Stimulated activated CD4-positive, alpha-beta T cell treated with anti-CD3 and anti-CD28 coated beads, Interleukin-15, amount 100 ng/mL, for 1 hour (primary cell): ENCODE data around the gene WNK4.

Experiments used
- DNase-seq, 2 donors: peaks; one replicate each; pipeline ENCODE4 v3.0.0-alpha.2; 2020; ENCODE audit warnings: low read depth in 1 of 2, low spot score in 1 of 2

Gene WNK4

DNA sequence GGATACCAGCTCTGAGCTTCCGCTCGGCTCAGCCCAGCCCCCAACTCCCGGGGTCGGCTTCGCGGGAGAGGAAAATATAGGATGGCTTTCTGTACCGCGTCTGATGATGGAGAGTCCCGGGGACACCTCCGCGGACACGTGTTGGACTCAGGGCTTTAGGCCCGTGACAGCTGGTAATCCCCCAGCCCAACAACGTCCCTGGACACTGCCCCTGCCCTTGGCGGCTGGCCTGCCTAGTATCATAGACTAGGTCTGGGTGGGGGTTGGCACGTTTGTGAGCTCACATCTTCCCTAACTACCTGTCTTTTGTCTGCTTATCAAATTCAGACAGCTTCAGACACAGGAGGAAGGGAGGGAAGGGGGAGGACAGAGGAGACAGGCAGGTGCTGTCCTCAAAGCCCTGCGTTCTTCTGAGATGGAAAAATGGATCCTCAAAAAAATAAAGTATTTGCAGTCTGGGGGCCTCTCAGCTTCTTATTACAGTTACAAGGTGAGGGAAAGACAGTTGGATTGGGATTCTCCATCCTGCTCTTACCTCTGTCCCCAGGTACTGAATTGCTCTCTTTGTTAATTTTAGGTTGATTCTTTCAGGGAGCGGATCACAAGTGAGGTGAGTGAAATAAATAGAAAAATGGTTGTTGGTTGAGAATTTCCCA lies 53.5 kb downstream of the WNK4 start:
- DNase-seq = no peak

DNA sequence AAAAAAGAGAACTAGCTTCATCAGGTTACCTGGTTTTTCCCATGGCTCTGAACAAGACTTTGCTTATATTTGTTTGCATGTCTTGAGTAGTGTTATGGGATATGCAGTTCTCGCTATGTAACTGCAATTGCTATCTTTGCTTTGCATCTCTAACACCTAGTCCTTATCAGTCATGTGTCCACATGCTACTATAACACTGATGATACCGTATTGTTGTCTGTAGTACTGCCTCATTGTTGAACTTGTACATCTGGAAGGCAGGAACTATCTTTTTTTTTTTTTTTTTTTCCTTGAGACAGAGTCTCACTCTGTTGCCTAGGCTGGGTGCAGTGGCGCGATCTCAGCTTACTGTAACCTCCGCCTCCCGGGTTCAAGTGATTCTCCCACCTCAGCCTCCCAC lies 55.3 kb downstream of the WNK4 start:
- DNase-seq = no peak

DNA sequence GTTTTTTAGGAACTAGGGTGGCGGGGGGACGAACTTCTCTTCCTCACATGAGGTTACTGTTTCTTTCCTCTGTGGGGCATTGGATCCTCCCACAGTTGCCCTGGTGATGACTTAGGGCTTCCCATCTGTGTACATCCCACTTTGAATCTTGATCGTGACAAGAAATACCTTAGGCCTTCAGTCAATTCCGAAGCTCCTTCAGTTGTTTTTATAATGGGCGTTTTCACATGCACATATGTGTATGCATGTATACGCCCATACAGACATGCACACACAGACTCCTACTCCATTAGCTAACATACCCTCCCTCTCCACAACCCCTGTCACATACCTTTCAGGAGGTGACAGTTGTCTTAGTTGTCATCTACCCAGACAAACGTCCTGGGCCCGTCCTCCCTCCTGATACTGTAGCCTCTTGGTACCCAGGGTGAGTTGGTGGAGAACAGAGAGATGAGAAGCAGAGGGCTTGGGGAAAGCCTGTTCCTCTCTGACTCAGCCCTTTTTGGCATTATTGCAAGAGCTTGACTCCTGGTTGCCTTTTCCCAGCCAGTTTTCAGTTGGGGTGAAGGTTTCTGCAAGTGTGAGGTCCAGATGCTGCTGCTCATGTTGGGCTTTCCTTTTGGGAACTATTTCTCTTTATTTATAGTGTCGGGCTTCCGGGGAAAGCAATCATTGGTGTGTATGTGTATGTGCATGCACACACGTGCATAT lies 61.7 kb downstream of the WNK4 start:
- DNase-seq = no peak

DNA sequence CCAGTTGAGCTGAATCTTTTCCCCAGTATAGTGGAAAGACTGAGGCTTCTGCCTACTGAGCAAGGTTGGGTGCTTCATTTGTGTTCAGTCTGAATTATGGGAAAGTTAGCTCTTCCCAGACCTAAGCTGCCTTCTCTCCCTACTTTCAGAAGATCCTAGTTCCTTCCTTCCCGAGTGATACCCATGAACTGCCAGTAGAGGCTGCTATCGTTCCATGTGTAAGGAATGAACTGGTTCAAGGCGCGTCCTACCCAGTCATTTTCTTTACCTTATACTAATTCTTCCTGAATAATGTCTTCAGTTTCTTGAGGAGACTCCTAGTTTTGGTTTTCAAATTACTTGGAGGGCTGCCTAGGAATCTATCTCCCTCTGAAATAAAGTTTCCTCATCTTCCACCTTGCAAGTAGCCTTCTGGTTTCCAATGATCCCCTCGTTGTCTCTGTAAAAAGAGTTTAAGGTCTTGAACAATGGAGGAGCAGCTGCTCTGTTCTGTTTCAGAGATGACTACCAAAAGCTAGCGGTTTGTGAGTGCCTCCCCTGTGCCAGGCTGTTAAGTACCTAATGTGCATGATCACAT lies 63.0 kb downstream of the WNK4 start:
- no peak for DNase-seq

DNA sequence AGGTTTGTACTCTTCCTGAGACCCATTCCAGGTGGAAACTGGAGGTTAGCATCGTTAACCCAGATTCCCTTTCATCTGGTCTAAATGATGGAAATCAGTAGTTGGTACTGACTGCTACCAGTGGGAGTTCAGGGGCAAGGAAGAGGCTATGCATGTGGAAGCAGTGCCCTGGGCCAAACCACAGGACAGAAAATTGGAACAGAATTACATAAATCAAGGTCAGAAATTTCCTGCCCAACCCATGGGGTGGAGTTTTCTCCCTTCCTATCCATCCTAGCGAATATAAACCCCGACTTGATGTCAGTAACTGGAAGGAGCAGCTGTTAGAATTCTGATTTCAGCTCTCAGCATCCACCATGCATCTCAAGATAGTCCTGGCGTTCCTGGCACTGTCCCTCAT lies 63.9 kb downstream of the WNK4 start, which contains the start of gene AOC2:
Gene AOC2, plus strand, starts transcription at position 310 of the 400 bp plus-strand sequence. Its CDS starts 47 bp downstream, at position 357.
- no peak for DNase-seq

DNA sequence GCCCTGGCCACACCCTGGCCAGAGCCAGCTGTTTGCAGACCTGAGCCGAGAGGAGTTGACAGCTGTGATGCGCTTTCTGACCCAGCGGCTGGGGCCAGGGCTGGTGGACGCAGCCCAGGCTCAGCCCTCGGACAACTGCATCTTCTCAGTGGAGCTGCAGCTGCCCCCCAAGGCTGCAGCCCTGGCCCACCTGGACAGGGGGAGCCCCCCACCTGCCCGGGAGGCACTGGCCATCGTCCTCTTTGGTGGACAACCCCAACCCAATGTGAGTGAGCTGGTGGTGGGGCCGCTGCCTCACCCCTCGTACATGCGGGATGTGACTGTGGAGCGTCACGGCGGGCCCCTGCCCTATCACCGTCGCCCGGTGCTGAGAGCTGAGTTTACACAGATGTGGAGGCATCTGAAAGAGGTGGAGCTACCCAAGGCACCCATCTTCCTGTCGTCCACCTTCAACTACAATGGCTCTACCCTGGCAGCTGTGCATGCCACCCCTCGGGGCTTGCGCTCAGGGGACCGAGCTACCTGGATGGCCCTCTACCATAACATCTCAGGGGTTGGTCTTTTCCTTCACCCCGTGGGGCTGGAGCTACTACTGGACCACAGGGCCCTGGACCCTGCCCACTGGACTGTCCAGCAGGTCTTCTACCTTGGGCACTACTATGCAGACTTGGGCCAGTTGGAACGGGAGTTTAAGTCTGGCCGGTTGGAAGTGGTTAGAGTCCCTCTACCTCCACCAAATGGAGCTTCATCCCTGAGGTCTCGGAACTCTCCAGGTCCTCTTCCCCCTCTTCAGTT lies 64.5 kb downstream of the WNK4 start:
- DNase-seq = no peak

DNA sequence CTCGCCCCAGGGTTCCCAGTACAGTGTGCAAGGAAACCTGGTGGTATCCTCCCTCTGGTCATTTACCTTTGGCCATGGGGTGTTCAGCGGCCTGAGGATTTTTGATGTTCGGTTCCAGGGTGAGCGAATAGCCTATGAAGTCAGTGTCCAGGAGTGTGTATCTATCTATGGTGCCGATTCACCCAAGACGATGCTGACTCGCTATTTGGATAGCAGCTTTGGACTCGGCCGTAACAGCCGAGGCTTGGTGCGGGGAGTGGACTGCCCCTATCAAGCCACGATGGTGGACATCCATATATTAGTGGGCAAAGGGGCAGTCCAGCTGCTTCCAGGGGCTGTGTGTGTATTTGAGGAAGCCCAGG lies 65.1 kb downstream of the WNK4 start:
- no peak for DNase-seq

DNA sequence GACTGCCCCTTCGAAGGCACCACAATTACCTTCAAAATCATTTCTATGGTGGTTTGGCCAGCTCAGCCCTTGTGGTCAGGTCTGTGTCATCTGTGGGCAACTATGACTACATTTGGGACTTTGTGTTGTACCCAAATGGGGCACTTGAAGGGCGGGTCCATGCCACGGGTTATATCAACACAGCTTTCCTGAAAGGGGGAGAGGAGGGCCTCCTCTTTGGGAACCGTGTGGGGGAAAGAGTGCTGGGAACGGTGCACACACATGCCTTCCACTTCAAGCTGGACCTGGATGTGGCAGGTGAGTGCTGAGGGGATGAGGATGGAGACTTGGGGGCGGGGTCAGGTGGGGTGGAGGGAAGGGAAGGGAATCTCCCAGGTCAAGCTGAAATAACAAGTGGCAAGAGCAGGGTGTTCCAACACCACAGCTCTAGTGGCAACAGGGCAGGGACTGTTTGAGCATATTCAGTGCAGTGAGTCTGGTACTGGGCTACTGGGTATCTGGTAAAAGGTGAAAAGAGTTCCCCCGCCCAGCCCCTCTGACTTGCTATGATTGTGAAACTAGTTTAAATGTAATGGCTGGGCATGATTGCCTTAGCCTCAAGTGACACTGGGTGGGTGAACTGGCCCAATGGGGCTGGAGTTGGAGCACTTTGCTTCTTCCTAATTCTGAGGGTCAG lies 65.6 kb downstream of the WNK4 start:
- DNase-seq = no peak
